ENCODE results near the gene ARHGAP4. TPM values are rescaled to one million over a fixed set of nuclear protein-coding genes. Genes with fewer than 3 reads are reported as not detected.

The ARHGAP4 gene
- total and polyA plus RNA-seq, 2 of the 4 experiments (the other 2 are of a cell fraction): 0.18 to 0.72 TPM

- Histone ChIP-seq H3K4me1 (ENCODE audit: control insufficient read depth, insufficient read depth, low read length) (no peaks in the 10 kb centered on the region), H2AK5ac (ENCODE audit: low read depth, low read length) (no peak overlapping the region), H3K4me3 (ENCODE audit: insufficient read depth, low read depth, low read length) (no peak overlapping the region), H4K8ac (ENCODE audit: low read depth in 2 of 2, low read length in 2 of 2) (no peak overlapping the region), H2BK20ac (ENCODE audit: low read depth, low read length) (no peak overlapping the region), H3K18ac (ENCODE audit: low read depth, low read length) (no peak overlapping the region), H3K9me3 (ENCODE audit: control insufficient read depth, insufficient read depth, low read length) (peaks cover 9% of the 10 kb centered on the region), H3K27ac (ENCODE audit: insufficient read depth, low read length) (no peak overlapping the region), H4K91ac (ENCODE audit: insufficient read depth, low read depth, low read length) (no peak overlapping the region), H3K23ac (ENCODE audit: low read depth, low read length) (no peak overlapping the region), H3K27me3 (ENCODE audit: control insufficient read depth, insufficient read depth, low read length) (peaks cover 65% of the 10 kb centered on the region), H2BK120ac (ENCODE audit: low read depth, low read length) (no peak overlapping the region), H3K9me1 (ENCODE audit: insufficient read depth, low read length) (no peaks in the 10 kb centered on the region), H3K56ac (ENCODE audit: extremely low read depth, insufficient read depth, low read length) (no peak overlapping the region), H2BK15ac (ENCODE audit: low read depth, low read length) (no peak overlapping the region), H2AFZ (replicated peaks; ENCODE audit: low read length, poor library complexity) (no peak overlapping the region), H3K4ac (ENCODE audit: low read depth, low read length) (no peak overlapping the region), H3K4me2 (ENCODE audit: low read depth, low read length) (no peak overlapping the region), H4K20me1 (ENCODE audit: insufficient read depth, low read length) (no peaks in the 10 kb centered on the region), H3K14ac (replicated peaks; ENCODE audit: low read depth, low read length) (no peak overlapping the region), H4K5ac (ENCODE audit: low read depth, low read length) (no peak overlapping the region), H2AK9ac (replicated peaks; ENCODE audit: low read depth, low read length, poor library complexity) (no peak overlapping the region), H3K9ac (ENCODE audit: low read depth, low read length) (no peak overlapping the region), H3K79me1 (ENCODE audit: low read depth in 1 of 2, low read length in 2 of 2) (no peaks in the 10 kb centered on the region), H3K36me3 (ENCODE audit: control insufficient read depth, insufficient read depth, low read length) (no peaks in the 10 kb centered on the region), H2BK5ac (ENCODE audit: low read depth, low read length, poor library complexity, severe bottlenecking) (no peak overlapping the region)
- intact Hi-C loops (cut with micrococcal nuclease) (no loop called here), dilution Hi-C loops (cut with HindIII; ENCODE audit: low sequenced_read_pairs, unreplicated experiment) (no loop called here), in situ Hi-C loops (cut with MboI; ENCODE audit: low sequenced_read_pairs) (no loop called here)
- no TSS peak for BruUV-seq (replicated peaks)
- POLR2A ChIA-PET (ENCODE audit: unreplicated experiment): no interaction called here
- DNase-seq (no peak), ATAC-seq (ENCODE audit: low read depth) (no peak)
- 67% methylated on average over 1 of the region's 6 CpGs; no CpG with 5 or more reads in 1 of the 2 experiments for WGBS, 2 experiments (ENCODE audit: extremely low coverage in 2 of 2, insufficient read length in 1 of 2)
- no peak for TF ChIP-seq FOS (IDR thresholded peaks at IDR 0.05; ENCODE audit: low read depth, low read length)
- TF ChIP-seq CHD1 (IDR thresholded peaks at IDR 0.05; ENCODE audit: low read depth, low read length): no peak
- no peak for TF ChIP-seq MAZ (IDR thresholded peaks at IDR 0.05; ENCODE audit: borderline replicate concordance, low read depth, low read length)
- TF ChIP-seq, protein P1, sequence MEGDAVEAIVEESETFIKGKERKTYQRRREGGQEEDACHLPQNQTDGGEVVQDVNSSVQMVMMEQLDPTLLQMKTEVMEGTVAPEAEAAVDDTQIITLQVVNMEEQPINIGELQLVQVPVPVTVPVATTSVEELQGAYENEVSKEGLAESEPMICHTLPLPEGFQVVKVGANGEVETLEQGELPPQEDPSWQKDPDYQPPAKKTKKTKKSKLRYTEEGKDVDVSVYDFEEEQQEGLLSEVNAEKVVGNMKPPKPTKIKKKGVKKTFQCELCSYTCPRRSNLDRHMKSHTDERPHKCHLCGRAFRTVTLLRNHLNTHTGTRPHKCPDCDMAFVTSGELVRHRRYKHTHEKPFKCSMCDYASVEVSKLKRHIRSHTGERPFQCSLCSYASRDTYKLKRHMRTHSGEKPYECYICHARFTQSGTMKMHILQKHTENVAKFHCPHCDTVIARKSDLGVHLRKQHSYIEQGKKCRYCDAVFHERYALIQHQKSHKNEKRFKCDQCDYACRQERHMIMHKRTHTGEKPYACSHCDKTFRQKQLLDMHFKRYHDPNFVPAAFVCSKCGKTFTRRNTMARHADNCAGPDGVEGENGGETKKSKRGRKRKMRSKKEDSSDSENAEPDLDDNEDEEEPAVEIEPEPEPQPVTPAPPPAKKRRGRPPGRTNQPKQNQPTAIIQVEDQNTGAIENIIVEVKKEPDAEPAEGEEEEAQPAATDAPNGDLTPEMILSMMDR (conservative IDR thresholded peaks at IDR 0.05; ENCODE audit: low read depth, low read length): no peak
- no peak for TF ChIP-seq NFE2L2 (IDR thresholded peaks at IDR 0.05; ENCODE audit: low read depth, low read length)
- TF ChIP-seq ELK1 (IDR thresholded peaks at IDR 0.05; ENCODE audit: borderline replicate concordance, low read depth, low read length): no peak
- no peak for TF ChIP-seq POLR2A (IDR thresholded peaks at IDR 0.05; ENCODE audit: low read depth, low read length)
- no peak for TF ChIP-seq RAD21 (IDR thresholded peaks at IDR 0.05; ENCODE audit: low read length)
- no peak for TF ChIP-seq USF2 (IDR thresholded peaks at IDR 0.05; ENCODE audit: low read depth, low read length)
- no peak for TF ChIP-seq SMC3 (IDR thresholded peaks at IDR 0.05; ENCODE audit: low read depth, low read length)
- no peak for TF ChIP-seq BHLHE40 (IDR thresholded peaks at IDR 0.05; ENCODE audit: low read depth, low read length)
- TF ChIP-seq CEBPB (IDR thresholded peaks at IDR 0.05; ENCODE audit: low read depth, low read length): no peak
- CTCF ChIA-PET: no interaction called here
These were observed 36.9 kb downstream of the ARHGAP4 start for GRCh38 chrX:153889123-153889522.

Measured in IMR-90 (cell line).